OCI-LY7 (cell line): ENCODE measurements around the gene MYO18B. TPM values are rescaled to one million over a fixed set of nuclear protein-coding genes. Genes with fewer than 3 reads are reported as not detected.

Source experiments
- BruUV-seq: library from RNA; stranded (reverse); fragments of 400-500 nt; replicated peaks from 2 replicates; lab custom pipeline; 2021; lab: Mats Ljungman, UMichigan
- CTCF ChIA-PET: fragments of 300-600 bp; sonication (Branson Sonifier 250); formaldehyde crosslinking; loops from one replicate; lab custom pipeline; 2022; ENCODE audit warnings: antibody characterized with exemption; ENCODE audit not compliant: unreplicated experiment; lab: Charles Lee
- POLR2A ChIA-PET: fragments of 300-600 bp; sonication (Branson Sonifier 250); formaldehyde crosslinking; loops from one replicate; lab custom pipeline; 2022; ENCODE audit warnings: antibody characterized with exemption; lab: Charles Lee
- DNase-seq: peaks from one replicate; pipeline ENCODE4 v3.0.0-alpha.2; 2015; ENCODE audit warnings: low spot score
- H2AFZ ChIP-seq: fragments of 200-600 bp; sonication (generic), shearing (Covaris generic); 2 replicates; pipeline ENCODE4 v1.6.1; 2014; ENCODE audit warnings: mild to moderate bottlenecking, antibody characterized with exemption, low read length, moderate library complexity
- H3K27ac ChIP-seq: fragments of 200-600 bp; sonication (generic); 2 replicates; pipeline ENCODE4 v1.5.1; 2014; ENCODE audit warnings: mixed run types, low read depth, mild to moderate bottlenecking, moderate library complexity, low read length, inconsistent platforms; ENCODE audit not compliant: poor library complexity, severe bottlenecking
- H3K36me3 ChIP-seq: fragments of 200-600 bp; sonication (generic); 2 replicates; pipeline ENCODE4 v1.6.1; 2014; ENCODE audit warnings: mild to moderate bottlenecking, antibody characterized with exemption, low read length, moderate library complexity, mixed read lengths; ENCODE audit not compliant: insufficient read depth
- H3K4me1 ChIP-seq: fragments of 200-600 bp; sonication (generic); 2 replicates; pipeline ENCODE4 v1.5.1; 2014; ENCODE audit warnings: mild to moderate bottlenecking, low read length; ENCODE audit not compliant: insufficient read depth, poor library complexity, severe bottlenecking
- H3K4me2 ChIP-seq: fragments of 200-600 bp; sonication (generic); 2 replicates; pipeline ENCODE4 v1.6.1; 2014; ENCODE audit warnings: mild to moderate bottlenecking, low read length
- H3K4me3 ChIP-seq: fragments of 200-600 bp; sonication (generic); 2 replicates; pipeline ENCODE4 v1.5.1; 2014; ENCODE audit warnings: mild to moderate bottlenecking, low read depth, low read length; ENCODE audit not compliant: poor library complexity, severe bottlenecking
- H3K79me2 ChIP-seq: fragments of 200-600 bp; sonication (generic); 2 replicates; pipeline ENCODE4 v1.6.1; 2016; ENCODE audit warnings: low read depth, mild to moderate bottlenecking, low read length, moderate library complexity, mixed read lengths; ENCODE audit not compliant: insufficient read depth
- H3K9me2 ChIP-seq: fragments of 200-600 bp; sonication (generic); 2 replicates; pipeline ENCODE4 v1.6.1; 2016; ENCODE audit warnings: mild to moderate bottlenecking, low read length, mixed read lengths; ENCODE audit not compliant: insufficient read depth
- H3K9me3 ChIP-seq: fragments of 200-600 bp; sonication (generic); 2 replicates; pipeline ENCODE4 v1.6.1; 2014; ENCODE audit warnings: mild to moderate bottlenecking, mixed run types, low read length, mixed read lengths
- H4K20me1 ChIP-seq: fragments of 200-600 bp; sonication (generic); 2 replicates; pipeline ENCODE4 v1.6.1; 2014; ENCODE audit warnings: mild to moderate bottlenecking, antibody characterized with exemption, low read length, moderate library complexity, mixed read lengths; ENCODE audit not compliant: insufficient read depth
- CTCF ChIP-seq: fragments of 200-600 bp; sonication (generic); conservative IDR thresholded peaks from 2 replicates; pipeline ENCODE4 v1.5.1; 2014; ENCODE audit warnings: mild to moderate bottlenecking, antibody characterized with exemption, low read length, moderate library complexity, mixed read lengths
- EZH2phosphoT487 ChIP-seq: fragments of 200-600 bp; sonication (generic); IDR thresholded peaks from 2 replicates; pipeline ENCODE4 v1.6.1; 2018; ENCODE audit warnings: low read depth, borderline replicate concordance, mild to moderate bottlenecking, mixed run types, antibody characterized with exemption, low read length, moderate library complexity, mixed read lengths
- intact Hi-C: fragments of 100-400 bp; cut with micrococcal nuclease; formaldehyde crosslinking; loops from one replicate; pipeline ENCODE4 v1.10.0; 2022; ENCODE audit not compliant: unreplicated experiment
- total RNA-seq, 2 experiments: library from RNA; depleted of rRNA in 1 of 2; stranded (reverse); fragments of >200 nt in 1 of 2; shearing (Covaris generic) in 1 of 2; gene quantifications; 2 replicates each; pipeline ENCODE4 v1.2.3, GENCODE V29; 2014 to 2022

Gene MYO18B
- total RNA-seq, 2 experiments from 2014 or later = not detected

GRCh38 chr22:25898707-25899365, 156.8 kb downstream of the MYO18B start:
- ChIA-PET POLR2A (no interaction called here), CTCF (no interaction called here)
- H3K4me1 ChIP-seq = no peaks in the 10 kb centered on the region
- H3K4me3 ChIP-seq = no peak overlapping the region
- H3K9me2 ChIP-seq = no peaks in the 10 kb centered on the region
- BruUV-seq = no TSS peak
- H4K20me1 ChIP-seq = no peaks in the 10 kb centered on the region
- TF ChIP-seq EZH2phosphoT487 = no peak
- peak; percentile 58 for TF ChIP-seq CTCF
- no peak for DNase-seq
- no peak overlapping the region for H3K27ac ChIP-seq
- H3K4me2 ChIP-seq = no peak overlapping the region
- H2AFZ ChIP-seq = no peak overlapping the region
- intact Hi-C loops = no loop called here
- H3K79me2 ChIP-seq = no peaks in the 10 kb centered on the region
- no peaks in the 10 kb centered on the region for H3K36me3 ChIP-seq
- no peaks in the 10 kb centered on the region for H3K9me3 ChIP-seq

GRCh38 chr22:25899566-25899965, 157.6 kb downstream of the MYO18B start:
- intact Hi-C loops = no loop called here
- POLR2A ChIA-PET = no interaction called here
- Histone ChIP-seq H3K9me3 (no peaks in the 10 kb centered on the region), H3K4me3 (no peak overlapping the region), H3K9me2 (no peaks in the 10 kb centered on the region), H3K27ac (no peak overlapping the region), H3K79me2 (no peaks in the 10 kb centered on the region), H2AFZ (no peak overlapping the region), H3K4me1 (no peaks in the 10 kb centered on the region), H3K36me3 (no peaks in the 10 kb centered on the region), H4K20me1 (no peaks in the 10 kb centered on the region), H3K4me2 (no peak overlapping the region)
- CTCF ChIA-PET = no interaction called here
- TF ChIP-seq EZH2phosphoT487 (no peak), CTCF (no peak)
- BruUV-seq = no TSS peak
- DNase-seq = no peak

GRCh38 chr22:25900390-25900789, 158.4 kb downstream of the MYO18B start:
- Histone ChIP-seq H3K36me3 (no peaks in the 10 kb centered on the region), H3K4me1 (no peaks in the 10 kb centered on the region), H3K9me2 (no peaks in the 10 kb centered on the region), H4K20me1 (no peaks in the 10 kb centered on the region), H3K4me2 (no peak overlapping the region), H2AFZ (no peak overlapping the region), H3K9me3 (no peaks in the 10 kb centered on the region), H3K27ac (no peak overlapping the region), H3K79me2 (no peaks in the 10 kb centered on the region), H3K4me3 (no peak overlapping the region)
- TF ChIP-seq EZH2phosphoT487 = no peak
- TF ChIP-seq CTCF = no peak
- intact Hi-C loops = no loop called here
- no TSS peak for BruUV-seq
- CTCF ChIA-PET = no interaction called here
- no peak for DNase-seq
- POLR2A ChIA-PET = no interaction called here
